ENCODE measurements around the gene GYG1.

The GYG1 gene

GRCh38 chr3:149011676-149012075 is 20.3 kb downstream of the GYG1 start:
- peaks cover 72% of the 10 kb centered on the region for H3K4me1 ChIP-seq (ENCODE audit: low read depth, poor library complexity, severe bottlenecking)
- no peaks in the 10 kb centered on the region for H4K20me1 ChIP-seq (ENCODE audit: insufficient read depth)
- TF ChIP-seq CTCF (conservative IDR thresholded peaks at IDR 0.05; ENCODE audit: low read depth, low read length), result no peak
- H3K9ac ChIP-seq, result no peak overlapping the region
- H3K36me3 ChIP-seq (ENCODE audit: insufficient read depth), result peaks cover 60% of the 10 kb centered on the region
- peak overlapping the region; percentile 13; the same call in 1 of the 2 replicates for H3K27ac ChIP-seq
- H3K4me3 ChIP-seq (IDR thresholded peaks at IDR 0.05; ENCODE audit: insufficient read depth, low read depth, low read length), result no peak overlapping the region
- H2AFZ ChIP-seq (ENCODE audit: low read depth), result no peak overlapping the region
- H3K4me2 ChIP-seq, result no peak overlapping the region
- no peaks in the 10 kb centered on the region for H3K27me3 ChIP-seq (ENCODE audit: insufficient read depth, low read depth)
- peaks cover 80% of the 10 kb centered on the region for H3K79me2 ChIP-seq (ENCODE audit: insufficient read depth, low read depth)

- H2AFZ ChIP-seq (ENCODE audit: low read depth), result no peak overlapping the region
- no peak overlapping the region for H3K9ac ChIP-seq
- peaks cover 48% of the 10 kb centered on the region for H3K36me3 ChIP-seq (ENCODE audit: insufficient read depth)
- H3K79me2 ChIP-seq (ENCODE audit: insufficient read depth, low read depth), result peaks cover 70% of the 10 kb centered on the region
- no peak overlapping the region; the same call in 1 of the 2 replicates for H3K27ac ChIP-seq
- H3K4me2 ChIP-seq, result no peak overlapping the region
- no peaks in the 10 kb centered on the region for H3K27me3 ChIP-seq (ENCODE audit: insufficient read depth, low read depth)
- no peak for TF ChIP-seq CTCF (conservative IDR thresholded peaks at IDR 0.05; ENCODE audit: low read depth, low read length)
- H3K4me1 ChIP-seq (ENCODE audit: low read depth, poor library complexity, severe bottlenecking), result peaks cover 63% of the 10 kb centered on the region
- H4K20me1 ChIP-seq (ENCODE audit: insufficient read depth), result 0 out of 2 replicates have a peak, but pooled peaks cover 3% of the 10 kb centered on the region
- H3K4me3 ChIP-seq (IDR thresholded peaks at IDR 0.05; ENCODE audit: insufficient read depth, low read depth, low read length), result no peak overlapping the region
Observed at GRCh38 chr3:149013726-149014125, 22.4 kb downstream of the GYG1 start.

- H3K4me1 ChIP-seq (ENCODE audit: low read depth, poor library complexity, severe bottlenecking), result peaks cover 61% of the 10 kb centered on the region
- 0 out of 2 replicates have a peak, but pooled peaks cover 3% of the 10 kb centered on the region for H4K20me1 ChIP-seq (ENCODE audit: insufficient read depth)
Observed at GRCh38 chr3:149015393-149015792, 24.1 kb downstream of the GYG1 start.

GRCh38 chr3:149016242-149016641 is 24.9 kb downstream of the GYG1 start:
- Histone ChIP-seq H3K27me3 (ENCODE audit: insufficient read depth, low read depth) (no peaks in the 10 kb centered on the region), H3K4me3 (IDR thresholded peaks at IDR 0.05; ENCODE audit: insufficient read depth, low read depth, low read length) (no peak overlapping the region), H3K4me2 (no peak overlapping the region), H3K79me2 (ENCODE audit: insufficient read depth, low read depth) (peaks cover 53% of the 10 kb centered on the region), H3K9ac (no peak overlapping the region), H3K27ac (no peak overlapping the region; the same call in 1 of the 2 replicates), H3K36me3 (ENCODE audit: insufficient read depth) (peaks cover 37% of the 10 kb centered on the region), H2AFZ (ENCODE audit: low read depth) (no peak overlapping the region), H3K4me1 (ENCODE audit: low read depth, poor library complexity, severe bottlenecking) (peaks cover 56% of the 10 kb centered on the region), H4K20me1 (ENCODE audit: insufficient read depth) (0 out of 2 replicates have a peak, but pooled peaks cover 3% of the 10 kb centered on the region)
- TF ChIP-seq CTCF (conservative IDR thresholded peaks at IDR 0.05; ENCODE audit: low read depth, low read length), result no peak

More at GRCh38 chr3:149015393-149015792, 24.1 kb downstream of the GYG1 start:
- H3K27me3 ChIP-seq (ENCODE audit: insufficient read depth, low read depth), result no peaks in the 10 kb centered on the region
- H3K36me3 ChIP-seq (ENCODE audit: insufficient read depth), result peaks cover 41% of the 10 kb centered on the region
- H2AFZ ChIP-seq (ENCODE audit: low read depth), result no peak overlapping the region
- H3K79me2 ChIP-seq (ENCODE audit: insufficient read depth, low read depth), result peaks cover 62% of the 10 kb centered on the region
- H3K4me2 ChIP-seq, result no peak overlapping the region
- H3K9ac ChIP-seq, result no peak overlapping the region
- no peak overlapping the region for H3K27ac ChIP-seq
- TF ChIP-seq CTCF (conservative IDR thresholded peaks at IDR 0.05; ENCODE audit: low read depth, low read length), result no peak
- H3K4me3 ChIP-seq (IDR thresholded peaks at IDR 0.05; ENCODE audit: insufficient read depth, low read depth, low read length), result no peak overlapping the region

Data from KMS-11 (cell line).